ENCODE measurements around the gene UPB1.

DNA sequence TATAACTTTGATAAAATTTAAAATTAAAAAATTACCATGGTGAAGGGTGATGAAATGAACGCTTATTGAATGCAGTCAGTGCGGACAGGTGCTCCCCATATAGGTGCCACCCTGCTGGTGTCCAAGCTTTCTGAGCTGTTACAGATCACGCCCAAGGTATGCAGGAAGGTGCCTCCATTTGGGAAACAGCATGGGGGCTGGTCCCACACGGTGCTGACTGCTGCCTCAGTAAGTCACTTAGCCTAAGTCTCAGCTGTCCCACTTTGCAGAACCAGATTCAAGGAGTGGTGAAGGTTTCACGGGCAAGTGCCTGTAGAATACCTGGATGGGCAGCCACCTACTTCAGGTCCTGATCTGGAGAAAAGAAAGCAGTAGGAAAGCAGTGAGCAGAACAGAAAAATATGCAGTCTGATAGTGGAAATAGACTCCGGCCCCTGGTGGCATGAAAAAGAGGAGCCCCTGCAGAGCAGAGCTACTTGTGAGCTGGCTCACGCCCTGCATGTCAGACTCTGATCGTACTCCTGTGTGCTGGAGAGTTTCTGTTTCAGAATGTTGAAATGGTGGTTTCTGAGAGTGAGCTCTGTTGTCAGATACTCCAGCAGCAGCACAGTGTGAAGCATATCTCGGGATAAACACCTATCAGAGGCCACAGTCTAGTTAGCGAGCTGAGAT, 34.6 kb upstream of the UPB1 start:
- TF ChIP-seq, protein P1, sequence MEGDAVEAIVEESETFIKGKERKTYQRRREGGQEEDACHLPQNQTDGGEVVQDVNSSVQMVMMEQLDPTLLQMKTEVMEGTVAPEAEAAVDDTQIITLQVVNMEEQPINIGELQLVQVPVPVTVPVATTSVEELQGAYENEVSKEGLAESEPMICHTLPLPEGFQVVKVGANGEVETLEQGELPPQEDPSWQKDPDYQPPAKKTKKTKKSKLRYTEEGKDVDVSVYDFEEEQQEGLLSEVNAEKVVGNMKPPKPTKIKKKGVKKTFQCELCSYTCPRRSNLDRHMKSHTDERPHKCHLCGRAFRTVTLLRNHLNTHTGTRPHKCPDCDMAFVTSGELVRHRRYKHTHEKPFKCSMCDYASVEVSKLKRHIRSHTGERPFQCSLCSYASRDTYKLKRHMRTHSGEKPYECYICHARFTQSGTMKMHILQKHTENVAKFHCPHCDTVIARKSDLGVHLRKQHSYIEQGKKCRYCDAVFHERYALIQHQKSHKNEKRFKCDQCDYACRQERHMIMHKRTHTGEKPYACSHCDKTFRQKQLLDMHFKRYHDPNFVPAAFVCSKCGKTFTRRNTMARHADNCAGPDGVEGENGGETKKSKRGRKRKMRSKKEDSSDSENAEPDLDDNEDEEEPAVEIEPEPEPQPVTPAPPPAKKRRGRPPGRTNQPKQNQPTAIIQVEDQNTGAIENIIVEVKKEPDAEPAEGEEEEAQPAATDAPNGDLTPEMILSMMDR (conservative IDR thresholded peaks at IDR 0.05) = no peak
- no peak for TF ChIP-seq ZFX (IDR thresholded peaks at IDR 0.05)
